Activated T-helper 2 cell treated with anti-CD3 and anti-CD28 coated beads, Interferon-gamma antibody, Interleukin-2, Interleukin-4, amounts not matched to agents 10 μg/mL and 5 μg/mL and 100 μg/mL, durations not matched to agents 14 hours and 24 hours and 36 hours (primary cell): ENCODE data around the gene GLYR1. TPM values are rescaled to one million over a fixed set of nuclear protein-coding genes. Genes with fewer than 3 reads are reported as not detected.

ENCODE experiments used
- DNase-seq: peaks from one replicate; pipeline ENCODE4 v3.0.0; 2021; ENCODE audit warnings: low spot score
- H3K27ac Mint-ChIP-seq: one replicate; pipeline ENCODE4 v1.8.0; 2021; ENCODE audit warnings: mixed read lengths
- H3K27me3 Mint-ChIP-seq: one replicate; pipeline ENCODE4 v1.8.0; 2021; ENCODE audit warnings: low read depth, mixed read lengths
- H3K36me3 Mint-ChIP-seq: one replicate; pipeline ENCODE4 v1.8.0; 2021; ENCODE audit warnings: low read depth, mixed read lengths
- H3K4me1 Mint-ChIP-seq: one replicate; pipeline ENCODE4 v1.8.0; 2021; ENCODE audit warnings: low read depth, mixed read lengths
- H3K4me3 Mint-ChIP-seq: one replicate; pipeline ENCODE4 v1.8.0; 2021; ENCODE audit warnings: low read depth, mild to moderate bottlenecking, moderate library complexity, mixed read lengths
- H3K9me3 Mint-ChIP-seq: one replicate; pipeline ENCODE4 v1.8.0; 2021; ENCODE audit warnings: mixed read lengths
- intact Hi-C: fragments of 100-400 bp; cut with micrococcal nuclease; formaldehyde crosslinking; loops from one replicate; pipeline ENCODE4 v1.15.1; 2023
- total RNA-seq: library from RNA; stranded (reverse); gene quantifications from 2 replicates; pipeline ENCODE4 v1.2.3, GENCODE V29; 2022

Gene GLYR1
- total RNA-seq, 1 donor from 2014 or later: 104 TPM

DNA sequence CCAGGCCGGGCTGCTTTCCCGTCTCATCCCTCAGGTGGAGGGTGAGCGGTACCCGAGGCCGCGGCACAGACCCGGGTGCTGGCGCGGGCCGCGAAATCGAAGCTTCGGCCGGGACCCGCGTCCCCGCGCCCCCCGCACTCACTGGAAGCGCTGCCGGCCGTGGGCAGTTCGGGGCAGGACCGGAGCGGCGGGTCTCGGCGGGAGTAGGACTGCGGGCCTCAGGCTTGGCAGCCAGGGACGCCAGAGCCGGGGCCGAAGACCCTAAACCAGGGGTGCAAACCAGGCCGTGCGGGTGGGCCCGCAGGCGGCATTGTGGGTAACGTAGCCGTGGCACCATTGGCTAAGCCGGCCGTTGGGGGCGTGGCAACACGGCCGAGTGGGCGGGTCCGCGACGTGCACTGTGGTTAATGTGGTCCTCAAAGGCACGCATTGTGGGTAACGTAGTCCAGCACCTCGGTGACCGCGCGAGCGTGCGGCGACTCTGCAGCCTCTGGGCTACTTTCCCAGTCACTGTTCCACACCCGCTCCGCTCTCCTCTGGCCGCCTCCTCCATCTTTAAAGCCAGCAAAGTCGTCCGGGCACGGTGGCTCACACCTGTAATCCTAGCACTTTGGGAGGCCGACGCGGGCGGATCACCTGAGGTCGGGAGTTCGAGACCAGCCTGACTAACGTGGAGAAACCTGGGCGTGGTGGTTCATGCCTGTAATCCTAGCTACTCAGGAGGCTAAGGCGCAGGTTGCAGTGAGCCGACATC is 80.0 kb downstream of the GLYR1 start, which contains the start of gene ZNF500:
Gene ZNF500, minus strand, starts transcription at position 288 of the 754 bp plus-strand sequence. CDS start 1,184 bp downstream, outside the sequence.
- peaks cover 13% of the 10 kb centered on the region for H3K4me1 Mint-ChIP-seq
- H3K36me3 Mint-ChIP-seq: peaks cover 23% of the 10 kb centered on the region
- H3K27ac Mint-ChIP-seq: peak within 1 kb of the TSS; percentile 84
- peak; percentile 95 for DNase-seq
- H3K27me3 Mint-ChIP-seq: no peaks in the 10 kb centered on the region
- intact Hi-C loops: loop anchor here (1.0 to 5.0 kb wide), 3 partner anchors 33 to 190 kb away; partner anchors contain the start of genes ANKS3, DNAAF8, ROGDI and SEC14L5
- no peaks in the 10 kb centered on the region for H3K9me3 Mint-ChIP-seq
- H3K4me3 Mint-ChIP-seq: peak within 1 kb of the TSS; percentile 88

DNA sequence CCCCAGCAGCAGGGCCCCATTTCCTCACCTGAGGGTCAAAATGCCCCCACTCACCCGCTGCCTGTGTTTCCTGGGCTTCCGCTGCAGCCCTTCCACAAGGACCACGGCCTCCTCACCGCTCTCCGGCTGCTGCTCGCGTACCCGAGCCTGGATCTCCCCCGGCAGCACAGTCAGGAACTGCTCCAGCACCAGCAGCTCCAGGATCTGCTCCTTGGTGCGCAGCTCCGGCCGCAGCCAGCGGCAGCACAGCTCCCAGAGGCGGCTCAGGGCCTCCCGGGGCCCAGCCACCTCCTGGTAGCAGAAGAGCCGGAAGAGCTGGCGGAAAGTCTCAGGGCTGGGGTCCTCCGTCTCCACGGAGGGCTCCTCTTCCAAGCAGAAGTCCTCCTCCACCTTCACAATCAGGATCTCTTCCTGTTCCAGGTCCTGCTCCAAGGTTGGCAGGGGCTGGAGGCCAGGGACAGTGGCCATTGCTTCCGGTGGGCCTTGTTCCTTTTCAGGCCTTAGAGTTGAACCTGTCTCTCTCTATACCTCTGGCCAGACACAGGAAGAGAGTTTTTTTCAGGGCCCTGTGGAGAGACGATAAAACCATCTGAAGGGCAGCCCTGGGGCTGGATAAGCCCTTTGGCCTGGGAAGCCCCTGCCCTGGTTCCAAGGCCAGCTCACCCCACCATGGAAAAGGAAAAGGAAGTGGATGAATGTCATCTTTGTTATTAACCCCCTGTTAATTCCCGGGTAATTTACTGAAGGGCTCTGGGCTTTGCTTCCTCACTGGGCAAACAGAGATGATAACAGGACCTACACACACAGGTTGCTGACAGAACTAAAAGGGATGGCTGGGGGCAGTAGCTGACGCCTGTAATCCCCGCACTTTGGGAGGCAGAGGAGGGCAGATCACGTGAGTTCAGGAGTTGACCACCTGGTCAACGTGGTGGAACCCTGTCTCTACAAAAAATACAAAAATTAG is 81.3 kb downstream of the GLYR1 start:
- no peak for DNase-seq
- H3K27me3 Mint-ChIP-seq: no peaks in the 10 kb centered on the region
- H3K4me1 Mint-ChIP-seq: peaks cover 13% of the 10 kb centered on the region
- H3K27ac Mint-ChIP-seq: peak overlapping the region; percentile 84
- H3K4me3 Mint-ChIP-seq: peak overlapping the region; percentile 85
- intact Hi-C loops: loop anchor here (5.0 kb wide), 1 partner anchor 192 kb away; the partner anchor contains the start of gene SEC14L5
- H3K9me3 Mint-ChIP-seq: no peaks in the 10 kb centered on the region
- H3K36me3 Mint-ChIP-seq: peaks cover 25% of the 10 kb centered on the region

DNA sequence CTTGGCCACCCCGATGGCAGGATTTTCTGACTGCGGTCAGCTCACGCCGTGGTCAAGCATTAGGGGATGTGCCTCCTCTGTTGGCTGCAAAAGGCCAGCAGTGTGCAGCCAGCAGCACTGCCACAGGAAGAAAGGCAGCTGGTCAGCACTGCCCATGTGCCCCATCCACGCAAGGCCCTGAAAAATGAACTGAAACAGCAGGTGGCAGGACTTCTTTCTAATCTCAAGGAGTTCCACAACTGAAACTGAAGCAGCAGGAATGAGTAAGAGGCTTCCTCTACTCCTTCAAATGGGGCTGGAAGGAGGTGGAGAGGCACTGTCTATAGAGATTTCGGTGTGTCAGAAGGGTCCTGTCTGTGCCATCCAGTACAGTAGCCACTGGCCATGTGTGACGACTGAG is 83.3 kb downstream of the GLYR1 start:
- no peaks in the 10 kb centered on the region for H3K9me3 Mint-ChIP-seq
- no peak overlapping the region for H3K27ac Mint-ChIP-seq
- H3K4me3 Mint-ChIP-seq: peak overlapping the region; percentile 8
- H3K36me3 Mint-ChIP-seq: peaks cover 43% of the 10 kb centered on the region
- intact Hi-C loops: no loop called here
- no peak for DNase-seq
- no peaks in the 10 kb centered on the region for H3K27me3 Mint-ChIP-seq
- peaks cover 13% of the 10 kb centered on the region for H3K4me1 Mint-ChIP-seq

DNA sequence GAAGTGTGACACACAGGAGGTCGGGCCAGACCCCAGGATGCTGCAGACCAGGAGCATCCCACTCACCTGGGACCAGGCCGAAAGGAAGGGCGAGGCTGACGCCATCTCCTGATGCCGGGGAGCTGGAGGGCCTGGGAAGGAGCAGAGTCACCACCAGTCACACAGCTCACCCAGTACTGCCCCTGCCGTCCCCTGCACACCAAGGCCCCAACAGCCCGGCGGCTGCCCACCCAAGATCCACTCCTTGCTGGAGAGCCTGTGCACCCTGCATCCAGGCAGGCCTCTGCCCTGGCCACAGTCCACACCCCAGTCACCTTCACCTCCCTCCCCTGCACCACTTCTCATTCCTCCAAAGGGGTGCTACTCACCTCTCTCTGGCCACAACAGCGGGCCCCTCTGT is 84.9 kb downstream of the GLYR1 start:
- no peak overlapping the region for H3K27ac Mint-ChIP-seq
- H3K4me3 Mint-ChIP-seq: no peak overlapping the region
- H3K27me3 Mint-ChIP-seq: no peaks in the 10 kb centered on the region
- peaks cover 8% of the 10 kb centered on the region for H3K4me1 Mint-ChIP-seq
- intact Hi-C loops: no loop called here
- peaks cover 50% of the 10 kb centered on the region for H3K36me3 Mint-ChIP-seq
- no peak for DNase-seq
- no peaks in the 10 kb centered on the region for H3K9me3 Mint-ChIP-seq

DNA sequence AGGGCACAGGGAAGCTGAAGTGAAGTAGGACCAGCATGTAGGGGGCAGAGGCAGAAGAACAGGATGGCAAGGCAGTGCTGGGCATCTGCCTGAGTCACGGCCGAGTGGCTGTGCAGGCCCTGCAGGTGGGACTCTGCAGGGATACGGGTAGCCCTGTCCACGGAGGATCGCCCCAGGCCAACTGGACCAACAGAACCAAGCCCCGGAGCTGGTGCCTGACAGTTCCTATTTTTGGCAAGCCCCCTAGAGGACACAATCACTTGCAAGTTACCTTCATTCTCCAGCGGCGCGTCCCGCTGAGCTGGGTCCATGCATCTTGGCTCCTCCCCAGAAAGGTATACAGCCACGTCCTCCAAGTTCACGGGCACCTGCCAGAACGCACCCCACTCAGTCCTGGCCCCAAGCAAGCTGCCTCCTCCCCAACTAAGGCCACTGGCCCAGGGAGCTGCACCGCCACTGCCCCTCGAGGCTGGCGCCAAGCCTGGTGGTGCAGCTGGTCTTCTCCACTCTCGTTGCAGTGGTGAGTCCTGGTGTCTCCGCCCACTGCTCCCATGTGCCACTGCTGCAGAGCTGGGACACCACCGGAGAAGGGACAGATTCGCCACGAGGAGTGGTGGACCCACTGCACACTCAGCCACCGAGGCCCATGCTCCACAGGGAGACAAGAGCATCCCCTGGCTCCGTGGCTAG is 86.7 kb downstream of the GLYR1 start:
- Mint-ChIP-seq H3K4me1 (no peaks in the 10 kb centered on the region), H3K27ac (peak overlapping the region; percentile 5), H3K4me3 (no peak overlapping the region), H3K36me3 (peaks cover 62% of the 10 kb centered on the region), H3K27me3 (no peaks in the 10 kb centered on the region), H3K9me3 (peaks cover 3% of the 10 kb centered on the region)
- no peak for DNase-seq
- intact Hi-C loops: no loop called here

DNA sequence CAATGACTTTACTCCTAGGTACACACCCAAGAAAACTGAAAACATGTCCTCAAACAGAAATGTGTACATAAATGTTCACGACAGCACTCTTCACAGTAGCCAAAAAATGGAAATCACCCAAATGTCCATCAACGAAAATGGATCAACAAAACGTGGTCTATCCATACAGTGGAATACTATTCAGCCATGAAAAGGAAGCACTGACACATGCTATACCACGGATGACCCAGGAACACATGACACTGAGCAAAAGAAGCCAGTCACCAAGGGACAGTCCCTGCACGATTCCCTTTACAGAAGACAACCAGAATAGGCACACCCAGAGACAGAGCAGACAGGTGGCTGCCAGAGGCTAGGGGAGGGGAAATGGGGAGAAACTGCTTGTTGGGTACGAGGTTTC is 91.4 kb downstream of the GLYR1 start:
- H3K27me3 Mint-ChIP-seq: no peaks in the 10 kb centered on the region
- no peaks in the 10 kb centered on the region for H3K4me1 Mint-ChIP-seq
- peaks cover 66% of the 10 kb centered on the region for H3K36me3 Mint-ChIP-seq
- H3K9me3 Mint-ChIP-seq: peaks cover 3% of the 10 kb centered on the region
- no peak overlapping the region for H3K27ac Mint-ChIP-seq
- H3K4me3 Mint-ChIP-seq: no peak overlapping the region
- intact Hi-C loops: no loop called here
- no peak for DNase-seq

DNA sequence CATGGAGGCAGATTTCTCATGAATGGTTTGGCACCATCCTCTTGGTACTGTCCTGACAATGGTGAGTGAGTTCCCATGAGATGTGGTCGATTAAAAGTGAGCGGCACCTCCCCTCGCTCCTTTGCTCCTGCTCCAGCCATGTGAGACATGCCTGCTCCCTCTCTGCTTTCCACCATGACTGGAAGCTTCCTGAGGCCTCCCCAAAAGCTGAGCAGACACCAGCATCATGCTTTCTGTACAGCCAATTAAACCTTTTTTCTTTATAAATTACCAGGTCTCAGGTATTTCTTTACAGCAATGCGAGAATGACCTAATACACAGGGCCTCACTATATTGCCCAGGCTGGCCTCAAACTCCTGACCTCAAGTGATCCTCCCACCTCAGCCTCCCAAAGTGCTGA is 92.2 kb downstream of the GLYR1 start:
- Mint-ChIP-seq H3K9me3 (peaks cover 3% of the 10 kb centered on the region), H3K4me1 (no peaks in the 10 kb centered on the region), H3K27ac (no peak overlapping the region), H3K36me3 (peaks cover 60% of the 10 kb centered on the region), H3K27me3 (no peaks in the 10 kb centered on the region), H3K4me3 (no peak overlapping the region)
- intact Hi-C loops: no loop called here
- DNase-seq: no peak

DNA sequence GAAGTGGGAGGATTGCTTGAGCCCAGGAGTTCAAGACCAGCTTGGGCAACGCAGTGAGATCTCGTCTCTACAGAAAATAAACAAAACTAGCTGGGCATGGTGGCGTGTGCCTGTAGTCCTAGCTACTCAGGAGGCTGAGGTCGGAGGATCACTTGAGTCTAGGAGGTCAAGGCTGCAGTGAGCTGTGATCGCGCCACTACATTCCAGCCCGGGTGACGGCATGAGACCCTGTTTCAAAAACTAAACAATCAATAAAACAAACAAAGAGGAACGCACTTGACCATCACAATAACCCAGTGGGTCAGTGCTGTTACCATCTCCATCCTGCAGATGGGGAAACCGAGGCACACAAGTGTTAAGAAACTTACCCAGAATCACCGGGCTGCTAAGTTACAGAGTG is 93.9 kb downstream of the GLYR1 start:
- Mint-ChIP-seq H3K27ac (no peak overlapping the region), H3K36me3 (peaks cover 44% of the 10 kb centered on the region), H3K4me1 (no peaks in the 10 kb centered on the region), H3K27me3 (no peaks in the 10 kb centered on the region), H3K4me3 (no peak overlapping the region), H3K9me3 (peaks cover 3% of the 10 kb centered on the region)
- intact Hi-C loops: no loop called here
- no peak for DNase-seq

Other genes with a start within 250 kb of the GLYR1 start
- gene UBALD1, start 232.4 kb downstream of the GLYR1 start, total RNA-seq: 21.1 and 25.0 TPM in 2 replicates
- gene MGRN1, start 222.5 kb downstream of the GLYR1 start, total RNA-seq: 124 TPM in 2 replicates
- gene NUDT16L1, start 153.7 kb downstream of the GLYR1 start, total RNA-seq: 34.1 and 35.5 TPM in 2 replicates
- 18.6 and 20.6 TPM in 2 replicates for gene ANKS3, start 113.0 kb downstream of the GLYR1 start, total RNA-seq
- gene DNAAF8, start 112.8 kb downstream of the GLYR1 start, total RNA-seq: 0.11 TPM in 1 of 2 replicates, not detected in the other
- 16.6 and 18.1 TPM in 2 replicates for gene ZNF500, start 80.1 kb downstream of the GLYR1 start, total RNA-seq
- gene SEPTIN12, start 58.9 kb downstream of the GLYR1 start, total RNA-seq: not detected in 2 replicates
- gene SMIM22, start 51.9 kb downstream of the GLYR1 start, total RNA-seq: not detected in 2 replicates
- gene ROGDI, start 44.7 kb downstream of the GLYR1 start, total RNA-seq: 5.1 and 5.5 TPM in 2 replicates
- 33.8 and 34.2 TPM in 2 replicates for gene UBN1, start 193 bp upstream of the GLYR1 start, total RNA-seq
- not detected in 2 replicates for gene PPL, start 89.9 kb upstream of the GLYR1 start, total RNA-seq
- not detected in 2 replicates for gene SEC14L5, start 111.0 kb upstream of the GLYR1 start, total RNA-seq
- gene NAGPA, start 186.6 kb upstream of the GLYR1 start, total RNA-seq: 9.8 and 11.1 TPM in 2 replicates
- gene C16orf89, start 218.7 kb upstream of the GLYR1 start, total RNA-seq: not detected in 2 replicates
- gene ALG1, start 224.6 kb upstream of the GLYR1 start, total RNA-seq: 29.4 and 35.0 TPM in 2 replicates